Amygdala (tissue), 56 donors: ENCODE data around the gene UBXN1.
"Not testable (repeated sequence)": the region's sequence is repeated elsewhere in the genome, so short reads cannot be mapped to it uniquely, and the experiment has no call there.

Experiments used
- DNase-seq, 56 donors: peaks; one replicate each; lab custom pipeline; 2025; lab: John Stamatoyannopoulos, UW

The UBXN1 gene

DNA sequence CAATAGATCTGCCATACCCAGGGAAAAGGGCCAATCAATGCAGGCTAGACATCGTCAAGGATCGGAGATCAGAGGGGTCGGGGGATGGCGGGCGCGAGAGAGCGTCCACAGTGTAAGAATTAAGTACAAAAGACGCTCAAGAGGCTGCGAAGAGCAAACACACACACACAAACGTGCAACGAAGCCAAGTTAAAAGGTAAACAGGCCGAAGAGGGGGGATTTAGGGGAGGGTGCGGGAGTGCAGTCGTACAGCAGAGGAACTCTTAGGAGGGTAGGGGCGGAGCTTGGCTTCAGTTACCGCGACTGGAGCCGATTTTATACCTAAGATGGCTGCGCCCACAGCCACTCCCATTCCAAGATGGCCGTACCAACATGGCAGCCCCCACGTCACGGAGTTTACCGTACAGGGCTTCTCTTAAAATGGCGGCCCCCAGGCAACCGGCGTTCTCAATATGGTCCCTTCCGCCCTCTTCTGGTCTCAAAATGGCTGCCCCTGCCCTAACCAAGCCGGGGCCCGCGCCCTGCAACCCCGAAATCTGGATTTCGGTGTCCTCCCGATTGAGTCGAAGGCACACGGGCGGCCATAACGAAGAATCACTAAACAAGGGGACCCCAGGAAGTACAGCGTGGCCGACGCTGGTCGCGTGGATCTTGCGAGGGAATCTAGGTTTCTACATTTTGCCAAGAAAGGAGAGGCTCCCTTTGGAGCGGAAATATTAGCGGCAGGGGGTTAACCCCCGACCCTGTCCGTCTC, 30.6 kb upstream of the UBXN1 start:
- peak in 55 of 56 donors; percentile 67 to 99 (median 94) for DNase-seq

- DNase-seq: peak in 2 of 56 donors; percentile 30 to 53
Measured at GRCh38 chr11:62708793-62709192, 29.9 kb upstream of the UBXN1 start.

GRCh38 chr11:62708392-62708791, 29.5 kb upstream of the UBXN1 start:
- DNase-seq: peak in 2 of 56 donors; percentile 8 to 21

- peak in 53 of 56 donors; percentile 16 to 93 (median 75) for DNase-seq
Measured at GRCh38 chr11:62707277-62707861, 28.5 kb upstream of the UBXN1 start, which contains the start of the genes BSCL2 and GNG3. TSS of gene BSCL2 (minus strand) at chr11:62707424. CDS start at chr11:62707195, 229 bp downstream. TSS of gene GNG3 (plus strand) at chr11:62707676. CDS start at chr11:62708296, 620 bp downstream.

- peak in 2 of 56 donors; percentile 27 to 48 for DNase-seq
Measured at GRCh38 chr11:62706850-62707247, 28.0 kb upstream of the UBXN1 start.

DNA sequence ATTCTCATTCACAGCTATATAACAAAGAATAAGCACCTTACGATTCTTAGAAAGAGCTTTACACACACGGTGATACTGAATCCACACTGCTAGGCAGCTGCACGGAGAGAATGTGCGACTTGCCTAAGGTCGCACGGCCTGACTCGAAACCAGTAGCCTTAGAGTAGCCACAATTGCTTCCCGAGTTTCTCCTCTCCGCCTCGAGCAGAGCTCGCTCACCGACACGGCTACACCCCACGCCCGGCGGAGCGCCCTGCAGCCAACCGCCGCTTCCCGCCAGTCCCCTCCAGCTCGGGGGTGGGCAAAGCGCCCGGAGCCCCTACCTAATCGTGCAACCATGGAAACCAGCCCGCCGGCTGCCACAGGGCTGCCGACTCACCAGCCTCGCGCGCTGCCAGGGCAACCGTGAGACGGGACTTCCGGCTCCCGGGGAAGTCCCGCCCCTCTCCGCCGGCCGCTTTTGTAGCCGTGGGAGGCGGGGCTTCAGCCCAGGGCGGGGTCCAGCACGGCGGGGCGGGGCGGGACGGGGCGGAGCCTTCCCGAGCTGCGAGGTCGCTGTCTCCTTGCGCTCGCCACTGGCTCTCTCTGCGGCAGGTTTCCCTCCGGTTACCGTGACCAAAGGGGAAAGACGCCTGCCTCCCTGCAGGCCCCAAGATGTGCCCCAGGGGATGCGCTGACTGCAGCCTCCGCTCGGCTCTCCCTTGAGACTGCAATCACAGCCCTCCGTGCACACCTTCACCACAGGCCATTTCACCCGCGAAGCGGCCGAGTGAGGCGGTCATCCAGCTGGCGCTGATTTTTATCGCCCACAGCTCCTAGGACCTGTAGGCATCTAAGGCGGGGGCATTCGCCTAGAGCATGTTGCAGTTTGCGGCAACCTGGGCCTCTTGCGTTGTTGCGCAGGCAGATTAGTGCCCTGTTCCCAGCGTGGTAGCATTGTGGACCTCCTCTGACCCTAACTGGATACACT, 27.3 kb upstream of the UBXN1 start:
- peak; percentile 49 to 97 (median 92) for DNase-seq

GRCh38 chr11:62705413-62705812, 26.5 kb upstream of the UBXN1 start:
- no peak for DNase-seq

- not testable (repeated sequence) for DNase-seq
Measured at GRCh38 chr11:62703921-62704320, 25.0 kb upstream of the UBXN1 start.

DNA sequence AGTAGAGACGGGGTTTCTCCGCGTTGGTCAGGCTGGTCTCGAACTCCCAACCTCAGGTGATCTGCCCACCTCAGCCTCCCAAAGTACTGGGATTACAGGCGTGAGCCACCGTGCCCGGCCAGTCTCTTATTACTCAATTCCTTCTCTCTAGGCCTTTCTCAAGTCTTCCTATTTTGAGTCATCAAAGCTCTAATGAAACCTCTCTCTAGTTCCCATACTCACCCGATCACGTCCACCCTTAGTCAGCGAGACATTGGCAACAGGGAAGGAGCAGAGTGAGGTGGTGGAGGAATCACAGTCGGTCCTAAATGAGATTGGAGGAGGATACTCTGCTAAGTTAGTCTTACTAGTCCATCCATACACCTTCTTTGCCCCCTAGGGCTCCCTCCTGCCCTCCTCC, 23.4 kb upstream of the UBXN1 start:
- DNase-seq: no peak

DNA sequence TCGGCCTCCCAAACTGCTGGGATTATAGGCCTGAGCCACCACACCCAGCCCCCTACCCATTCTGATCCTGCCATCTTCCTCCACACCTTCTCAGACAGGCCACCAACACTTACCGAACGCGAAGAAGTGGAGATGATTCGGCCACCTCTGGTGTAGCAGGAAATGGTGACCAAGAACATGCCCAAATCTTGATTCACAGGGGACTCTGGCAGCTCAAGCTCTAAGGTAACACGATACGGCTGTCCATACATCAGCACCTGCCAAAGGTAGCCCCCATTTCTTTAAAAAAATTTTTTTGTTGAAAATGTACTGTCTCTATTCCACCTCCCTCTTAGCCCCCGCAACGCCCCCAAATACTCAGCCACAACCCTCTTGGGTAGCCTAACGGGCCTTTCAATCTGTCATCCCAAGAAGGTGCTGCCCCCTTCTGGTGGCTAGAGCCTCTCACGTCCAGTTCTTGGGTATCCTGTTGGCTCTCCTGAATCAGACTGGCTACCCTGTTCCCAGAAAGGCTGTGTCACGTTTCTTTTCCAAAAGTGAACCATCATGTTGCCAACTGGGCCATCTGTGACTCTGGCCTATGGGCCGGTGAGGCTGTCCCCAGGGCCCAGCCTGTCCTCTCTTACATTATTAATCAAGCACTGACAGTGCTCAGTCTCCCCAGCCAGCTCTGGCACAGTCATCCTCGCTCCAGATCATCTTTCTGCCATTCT, 15.7 kb upstream of the UBXN1 start:
- DNase-seq: peak in 48 of 56 donors; percentile 5 to 83 (median 40)

GRCh38 chr11:62693624-62694023, 14.8 kb upstream of the UBXN1 start:
- DNase-seq: not testable (repeated sequence)

GRCh38 chr11:62689421-62690183, 10.7 kb upstream of the UBXN1 start, which contains the start of gene LRRN4CL:
TSS of gene LRRN4CL (minus strand) at chr11:62689530. CDS start at chr11:62688508, 1,022 bp downstream.
- DNase-seq: peak in 8 of 56 donors; percentile 3 to 47 (median 24)

DNA sequence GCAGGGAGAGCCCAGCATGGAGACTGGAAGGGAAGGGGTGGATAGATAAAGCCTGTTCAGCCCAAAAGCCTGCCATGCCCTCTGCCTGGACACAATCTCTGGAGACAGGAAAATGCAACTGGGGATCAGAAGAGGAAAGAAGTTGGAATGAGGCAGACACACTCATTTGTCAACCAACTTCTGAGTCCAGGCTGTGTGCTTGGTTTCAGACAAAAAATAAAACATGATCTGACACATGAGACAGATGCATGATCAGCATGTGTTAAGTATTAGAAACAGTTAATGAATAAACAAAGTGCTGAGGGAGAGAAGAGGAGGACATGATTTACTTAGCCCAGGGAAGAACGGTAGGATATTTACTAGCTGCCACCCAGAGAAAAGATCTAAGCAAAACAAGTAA, 9.6 kb upstream of the UBXN1 start:
- DNase-seq: no peak

- no peak for DNase-seq
Measured at GRCh38 chr11:62687508-62688396, 8.9 kb upstream of the UBXN1 start.

DNA sequence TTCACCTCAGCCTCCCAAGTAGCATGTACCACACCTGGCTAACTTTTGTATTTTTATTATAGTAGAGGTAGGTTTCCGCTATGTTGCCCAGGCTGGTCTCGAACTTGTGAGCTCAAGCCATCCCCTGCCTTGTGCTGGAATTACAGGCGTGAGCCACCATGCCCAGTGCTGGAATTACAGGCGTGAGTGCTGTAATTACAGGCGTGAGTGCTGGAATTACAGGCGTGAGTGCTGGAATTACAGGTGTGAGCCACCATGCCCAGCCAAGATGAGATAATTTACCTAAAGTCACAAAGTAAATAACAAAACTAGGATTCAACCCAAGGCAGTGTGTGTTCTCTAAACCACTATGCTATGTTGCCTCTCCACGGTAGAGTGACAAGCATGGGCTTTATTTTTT, 3.6 kb upstream of the UBXN1 start:
- no peak for DNase-seq

DNA sequence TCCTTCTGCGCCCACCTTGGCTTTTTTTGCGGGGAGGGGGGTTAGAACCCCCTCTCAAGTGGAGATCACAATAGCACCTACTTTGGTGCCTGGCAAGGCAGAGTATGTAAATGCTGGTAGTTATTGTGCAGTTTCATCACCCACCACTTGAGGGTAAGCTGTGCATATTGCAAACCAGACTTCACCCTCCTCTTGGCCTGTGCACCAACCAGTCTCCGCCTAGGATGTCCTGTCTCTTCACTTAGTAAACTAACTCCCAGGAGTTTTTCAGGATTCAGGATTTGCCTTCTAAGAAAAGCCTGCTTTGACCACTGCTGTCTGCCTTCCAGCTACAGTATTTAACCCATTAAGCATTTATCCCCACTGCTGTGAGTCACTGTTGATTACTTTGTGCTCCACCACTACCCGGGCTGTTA, 2.0 kb upstream of the UBXN1 start:
- peak in 4 of 56 donors; percentile 7 to 12 (median 8) for DNase-seq

- DNase-seq: no peak
Measured at GRCh38 chr11:62678433-62678769, 472 bp downstream of the UBXN1 start.

DNA sequence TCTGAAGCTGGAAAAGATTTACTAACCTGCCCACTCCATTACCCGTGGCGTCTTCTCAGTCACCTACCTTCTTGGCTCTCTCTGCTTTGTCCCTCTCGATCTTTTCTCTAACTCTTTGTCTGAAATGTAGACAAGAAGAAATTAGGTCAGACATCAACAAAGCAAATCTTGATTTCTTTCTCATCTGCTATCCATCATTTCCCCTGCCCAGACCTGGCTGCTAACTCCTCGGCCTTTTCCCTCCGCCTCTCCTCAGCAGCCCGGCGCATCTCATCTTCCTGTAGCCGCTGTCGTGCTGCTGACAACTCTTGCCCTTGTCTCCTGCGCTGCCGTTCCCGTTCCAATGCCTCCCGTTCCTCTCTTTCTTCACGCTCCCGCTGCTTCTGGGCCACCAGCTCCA, 1.2 kb downstream of the UBXN1 start:
- DNase-seq: no peak
